ENCODE data around the gene ANKS1A. TPM values are rescaled to one million over a fixed set of nuclear protein-coding genes. Genes with fewer than 3 reads are reported as not detected.

ANKS1A gene
- total RNA-seq, 1 donor from 2014 or later = 7.3 TPM

DNA sequence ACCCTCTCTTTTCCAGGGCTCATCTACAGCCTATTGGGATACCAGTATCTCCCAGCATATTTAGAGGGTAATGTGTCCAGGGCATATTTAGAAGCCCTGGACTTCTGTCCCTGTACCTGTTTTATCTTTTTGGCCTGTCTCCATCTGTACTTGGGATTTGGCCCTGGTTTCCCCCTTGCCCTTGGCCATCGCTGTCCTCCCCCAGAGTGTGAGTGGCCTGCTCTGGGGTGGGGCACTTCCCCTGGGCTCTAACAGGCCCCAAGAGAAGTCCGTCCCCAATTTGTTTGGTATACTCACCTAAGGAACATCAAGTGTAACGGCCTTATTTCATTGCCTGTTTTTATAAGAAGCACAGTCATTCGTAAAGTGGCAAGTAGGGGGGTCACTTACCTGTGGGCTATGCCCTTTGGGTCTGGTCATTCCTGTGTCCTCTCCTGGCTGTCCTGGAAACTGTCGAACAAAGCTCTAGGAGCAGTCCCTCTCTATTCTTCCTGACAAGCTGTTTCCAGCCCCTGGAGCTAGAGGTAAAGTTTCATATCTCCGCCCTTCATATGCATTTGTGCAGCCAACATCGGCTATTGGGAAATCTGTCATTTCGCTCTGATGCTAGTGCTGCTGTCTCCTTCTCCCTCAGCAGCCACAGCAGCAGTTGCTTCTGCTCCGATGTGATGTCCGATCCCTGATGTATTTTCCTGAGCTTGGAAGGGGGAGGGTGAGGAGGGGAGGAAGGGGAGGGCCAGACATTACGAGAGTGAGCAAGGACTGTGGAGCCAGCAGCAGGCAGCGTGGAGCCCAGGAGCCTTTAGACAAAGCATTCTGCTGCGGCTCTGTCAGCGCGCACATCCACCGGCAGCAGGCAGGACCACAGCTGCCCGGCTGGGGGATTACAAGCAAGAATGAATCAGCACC lies 168.6 kb downstream of the ANKS1A start:
- no peak for DNase-seq
- Mint-ChIP-seq H3K4me1 (peaks cover 3% of the 10 kb centered on the region), H3K36me3 (ENCODE audit: low read depth) (no peaks in the 10 kb centered on the region), H3K27ac (no peak overlapping the region), H3K4me3 (no peak overlapping the region), H3K9me3 (no peaks in the 10 kb centered on the region), H3K27me3 (no peaks in the 10 kb centered on the region)
- intact Hi-C loops (cut with micrococcal nuclease) = no loop called here

DNA sequence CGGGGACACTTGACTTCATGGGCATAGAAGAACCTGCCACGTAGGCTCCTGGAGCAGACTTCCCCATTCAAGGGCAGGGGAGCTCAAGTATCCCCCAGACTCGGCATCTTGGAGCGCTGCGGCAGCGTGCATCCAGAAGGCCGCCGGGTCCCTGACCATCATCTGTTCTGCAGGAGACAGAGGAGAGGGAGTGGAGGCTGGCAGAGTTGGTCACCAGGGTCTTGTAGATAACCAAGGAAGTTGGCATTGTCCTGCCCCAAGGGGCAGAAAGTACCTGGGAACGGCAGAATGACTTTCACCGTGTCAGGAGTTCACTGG lies 169.3 kb downstream of the ANKS1A start:
- H3K27ac Mint-ChIP-seq = no peak overlapping the region
- no peaks in the 10 kb centered on the region for H3K27me3 Mint-ChIP-seq
- H3K4me3 Mint-ChIP-seq = no peak overlapping the region
- no peaks in the 10 kb centered on the region for H3K36me3 Mint-ChIP-seq (ENCODE audit: low read depth)
- intact Hi-C loops (cut with micrococcal nuclease) = no loop called here
- peaks cover 8% of the 10 kb centered on the region for H3K4me1 Mint-ChIP-seq
- no peak for DNase-seq
- no peaks in the 10 kb centered on the region for H3K9me3 Mint-ChIP-seq

DNA sequence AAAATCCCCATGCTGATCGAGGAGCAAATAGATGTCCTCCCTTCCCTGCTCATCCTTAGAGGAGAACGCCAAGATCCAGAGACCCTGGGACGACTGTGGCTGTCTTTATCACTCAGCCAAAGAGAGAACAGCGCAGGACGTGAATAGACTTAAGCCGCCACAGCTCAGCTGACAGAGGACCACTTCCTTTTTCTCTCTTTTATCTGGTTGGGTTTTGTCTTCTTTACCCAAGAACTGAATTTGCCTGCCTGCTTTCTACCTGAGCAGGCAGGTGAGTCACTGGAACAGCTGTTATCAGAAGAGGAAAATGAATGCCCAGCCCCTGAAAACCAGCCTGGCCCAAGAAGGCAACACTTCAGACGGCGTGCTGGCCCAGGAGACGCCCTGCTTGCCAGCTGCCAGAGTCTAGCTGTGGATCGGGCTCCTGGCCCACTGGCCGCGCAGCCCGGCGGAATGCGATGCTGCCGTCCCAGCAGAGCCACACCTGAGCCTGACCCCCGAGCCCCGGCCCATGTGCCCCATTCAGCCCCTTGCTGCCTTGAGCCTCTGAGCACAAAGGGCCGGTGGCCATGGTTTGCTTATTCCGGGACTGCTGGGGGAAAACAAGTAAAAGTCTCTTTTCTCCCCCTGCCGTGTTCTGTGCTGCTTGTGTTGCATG lies 169.9 kb downstream of the ANKS1A start:
- no peak overlapping the region for H3K27ac Mint-ChIP-seq
- no peak overlapping the region for H3K4me3 Mint-ChIP-seq
- H3K36me3 Mint-ChIP-seq (ENCODE audit: low read depth) = no peaks in the 10 kb centered on the region

DNA sequence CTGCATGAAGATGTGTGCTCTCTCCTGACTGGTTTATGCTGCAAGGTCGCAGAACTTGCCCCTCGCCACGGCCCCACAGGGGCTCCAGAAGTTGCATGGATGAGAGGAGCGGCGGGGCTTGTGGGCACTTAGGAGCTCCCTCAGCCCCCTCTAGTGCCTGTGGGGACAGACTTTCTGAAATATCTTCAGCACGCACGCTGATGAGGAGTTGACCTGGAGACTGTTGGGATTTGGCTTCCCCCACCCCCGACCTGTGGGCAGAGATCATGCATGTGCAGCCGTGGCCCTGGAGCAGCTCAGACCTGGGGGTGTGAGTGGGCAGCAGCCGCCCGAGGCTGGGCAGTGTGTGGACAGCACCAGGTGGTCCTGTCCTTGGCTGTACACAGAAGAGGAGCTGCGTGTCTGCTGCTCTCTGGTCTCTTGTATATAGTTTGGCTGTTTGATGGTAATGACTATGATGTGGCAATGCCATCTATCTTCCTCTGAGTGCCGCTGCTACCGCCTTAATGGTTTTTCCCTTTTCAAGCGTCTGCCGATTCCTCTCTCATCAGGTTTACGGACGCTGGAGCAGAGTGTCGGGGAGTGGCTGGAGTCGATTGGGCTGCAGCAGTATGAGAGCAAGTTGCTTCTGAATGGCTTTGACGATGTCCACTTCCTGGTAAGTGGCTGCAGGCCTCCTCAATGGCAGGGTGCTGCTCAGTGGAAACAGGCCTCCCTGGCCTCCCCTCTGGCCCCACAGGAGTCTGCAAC lies 170.7 kb downstream of the ANKS1A start:
- Mint-ChIP-seq H3K4me3 (no peak overlapping the region), H3K27ac (no peak overlapping the region), H3K27me3 (no peaks in the 10 kb centered on the region), H3K36me3 (ENCODE audit: low read depth) (no peaks in the 10 kb centered on the region), H3K9me3 (no peaks in the 10 kb centered on the region), H3K4me1 (peaks cover 11% of the 10 kb centered on the region)
- intact Hi-C loops (cut with micrococcal nuclease) = no loop called here
- no peak for DNase-seq

More for the DNA sequence above, 169.9 kb downstream of the ANKS1A start:
- Mint-ChIP-seq H3K9me3 (no peaks in the 10 kb centered on the region), H3K4me1 (peaks cover 11% of the 10 kb centered on the region), H3K27me3 (no peaks in the 10 kb centered on the region)
- intact Hi-C loops (cut with micrococcal nuclease) = no loop called here
- no peak for DNase-seq

DNA sequence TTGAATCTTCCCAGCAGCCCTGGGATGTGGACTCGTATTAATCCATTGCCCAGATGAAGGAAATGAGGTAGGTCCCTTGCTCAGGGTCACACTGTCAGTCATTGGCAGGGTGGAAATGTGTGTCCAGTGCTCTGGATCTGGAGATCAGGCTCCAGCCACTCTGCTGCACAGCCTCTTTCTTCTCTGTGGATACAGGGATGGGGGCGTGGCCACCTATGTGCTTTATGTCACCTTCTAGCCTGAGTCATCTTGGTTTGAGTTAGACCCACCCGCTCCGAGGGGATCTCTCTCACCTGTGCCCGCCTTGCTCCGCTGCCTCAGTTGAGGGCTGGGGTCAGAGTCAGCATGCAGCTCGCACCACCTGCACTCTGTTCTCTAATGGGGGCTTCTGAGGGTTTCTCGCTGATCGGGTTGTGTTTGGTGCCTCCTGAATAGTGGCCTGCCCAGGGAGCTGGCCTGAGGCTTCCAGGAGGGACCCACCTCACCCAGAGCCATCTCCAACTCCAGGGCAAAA lies 172.1 kb downstream of the ANKS1A start:
- Mint-ChIP-seq H3K36me3 (ENCODE audit: low read depth) (no peaks in the 10 kb centered on the region), H3K4me3 (no peak overlapping the region), H3K4me1 (peaks cover 11% of the 10 kb centered on the region), H3K27ac (no peak overlapping the region), H3K27me3 (no peaks in the 10 kb centered on the region), H3K9me3 (no peaks in the 10 kb centered on the region)
- DNase-seq = no peak
- intact Hi-C loops (cut with micrococcal nuclease) = no loop called here

DNA sequence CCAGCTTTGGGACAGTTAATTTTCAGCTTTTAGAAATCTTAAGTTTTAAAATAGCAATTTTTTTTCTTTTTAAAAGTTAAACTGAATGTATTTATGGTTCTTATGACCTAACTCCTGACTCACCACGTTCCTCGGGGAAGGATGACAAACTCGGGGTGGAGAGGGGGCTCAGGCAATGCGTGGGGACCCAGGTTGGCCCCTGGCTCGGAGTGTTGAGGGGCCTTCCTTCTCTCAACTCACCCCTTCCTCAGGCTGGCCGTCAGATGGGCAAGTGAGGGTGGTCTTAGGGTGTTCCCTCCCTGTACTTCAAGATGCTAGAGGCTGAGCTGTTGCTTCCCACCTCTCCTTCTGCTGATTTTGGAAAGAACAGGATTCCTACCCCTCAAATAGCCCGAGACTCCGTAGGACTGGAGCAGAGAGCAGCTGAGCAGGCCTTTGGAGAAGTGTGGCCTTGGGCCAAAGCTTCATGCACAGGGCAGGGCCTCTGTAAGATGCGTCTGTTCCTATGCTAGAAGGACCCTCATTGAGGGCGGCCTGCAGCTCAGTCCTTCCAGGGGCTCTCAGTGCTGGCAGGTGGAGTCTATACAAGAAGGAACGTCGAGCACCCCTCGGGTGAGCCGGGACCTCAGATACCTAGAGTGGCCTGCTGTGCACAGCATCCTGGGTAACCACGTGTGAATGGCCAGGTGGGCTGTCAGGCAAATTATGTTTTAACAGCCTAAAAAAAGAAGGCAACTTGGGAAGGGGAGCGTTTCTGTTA lies 172.8 kb downstream of the ANKS1A start:
- no peaks in the 10 kb centered on the region for H3K36me3 Mint-ChIP-seq (ENCODE audit: low read depth)
- H3K4me1 Mint-ChIP-seq = peaks cover 11% of the 10 kb centered on the region
- no peaks in the 10 kb centered on the region for H3K27me3 Mint-ChIP-seq
- no peak overlapping the region for H3K27ac Mint-ChIP-seq
- no peak overlapping the region for H3K4me3 Mint-ChIP-seq
- no peak for DNase-seq
- intact Hi-C loops (cut with micrococcal nuclease) = no loop called here
- H3K9me3 Mint-ChIP-seq = no peaks in the 10 kb centered on the region

DNA sequence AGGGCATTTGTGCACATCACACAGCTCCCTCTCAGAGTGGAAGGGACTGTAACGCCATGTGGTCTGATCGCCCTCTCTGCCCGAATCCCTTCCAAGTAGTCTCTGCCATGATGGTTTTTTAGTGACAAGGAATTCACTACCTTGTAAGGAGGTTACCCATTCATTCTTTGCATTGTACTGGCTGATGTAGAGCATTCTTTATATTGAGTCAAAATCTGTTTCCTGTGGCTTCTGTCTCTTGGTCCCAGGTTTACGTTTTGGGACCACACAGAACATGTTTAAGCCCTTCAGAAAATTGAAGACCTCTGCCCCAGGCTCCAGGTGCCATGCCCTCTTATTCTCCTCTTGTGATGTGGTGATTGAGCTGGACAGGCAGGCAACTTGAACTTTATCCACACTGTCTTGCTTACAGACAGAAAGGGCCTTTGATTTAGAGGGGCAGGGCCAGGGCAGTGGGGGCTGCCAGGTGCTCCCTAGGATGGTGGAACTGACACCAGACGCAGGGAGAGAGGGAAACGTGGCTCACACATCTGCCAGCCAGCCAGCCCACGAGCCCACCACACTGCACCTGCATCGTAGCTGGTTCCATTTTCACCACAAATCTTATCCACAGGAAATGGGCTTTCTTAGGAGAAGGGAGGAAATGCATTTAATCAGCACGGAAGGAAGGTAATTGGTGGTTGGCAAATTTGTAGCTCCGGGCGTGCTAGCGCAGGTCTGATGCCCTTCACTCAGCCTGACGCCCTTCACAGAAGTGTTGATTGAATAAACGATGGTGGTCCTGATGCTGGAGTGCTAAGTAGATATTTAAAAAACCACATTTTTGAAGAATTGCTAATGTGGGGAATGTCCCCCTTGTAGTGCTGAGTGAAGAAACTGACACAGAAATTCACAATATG lies 173.9 kb downstream of the ANKS1A start:
- intact Hi-C loops (cut with micrococcal nuclease) = no loop called here
- no peak for DNase-seq
- H3K4me1 Mint-ChIP-seq = peaks cover 11% of the 10 kb centered on the region
- H3K9me3 Mint-ChIP-seq = no peaks in the 10 kb centered on the region
- no peak overlapping the region for H3K4me3 Mint-ChIP-seq
- no peaks in the 10 kb centered on the region for H3K27me3 Mint-ChIP-seq
- no peaks in the 10 kb centered on the region for H3K36me3 Mint-ChIP-seq (ENCODE audit: low read depth)
- no peak overlapping the region for H3K27ac Mint-ChIP-seq

DNA sequence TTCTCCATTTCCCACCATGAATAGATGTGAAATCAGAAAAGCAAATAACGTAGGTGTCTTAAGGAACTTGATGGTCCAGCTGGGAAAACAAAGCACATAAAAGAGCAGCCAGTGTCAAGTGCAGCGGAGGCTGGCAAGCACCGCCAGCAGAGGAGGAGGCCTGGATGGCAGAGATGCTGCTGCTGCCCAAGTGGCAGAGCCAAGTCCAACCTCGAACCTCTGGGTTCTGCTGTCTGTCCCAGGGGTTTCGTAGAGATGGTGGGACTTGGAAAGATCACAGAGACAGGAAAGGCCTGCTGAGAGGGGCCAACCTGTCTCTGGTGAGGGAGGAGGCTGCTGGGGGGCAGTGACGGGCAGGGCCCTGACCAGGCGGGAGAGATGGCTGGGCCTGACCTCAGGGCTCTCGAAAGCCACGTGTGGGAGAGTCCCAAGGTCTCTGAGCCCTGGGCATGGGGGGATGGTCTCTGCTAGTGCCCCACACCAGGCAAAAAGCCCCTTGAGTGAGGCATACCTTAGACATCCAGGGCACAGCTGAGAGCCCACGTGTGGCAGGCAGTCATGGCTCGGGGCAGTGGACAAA lies 174.7 kb downstream of the ANKS1A start:
- no peaks in the 10 kb centered on the region for H3K9me3 Mint-ChIP-seq
- DNase-seq = no peak
- no peaks in the 10 kb centered on the region for H3K36me3 Mint-ChIP-seq (ENCODE audit: low read depth)
- H3K27me3 Mint-ChIP-seq = no peaks in the 10 kb centered on the region
- no peak overlapping the region for H3K27ac Mint-ChIP-seq
- H3K4me3 Mint-ChIP-seq = no peak overlapping the region
- peaks cover 8% of the 10 kb centered on the region for H3K4me1 Mint-ChIP-seq
- intact Hi-C loops (cut with micrococcal nuclease) = no loop called here

DNA sequence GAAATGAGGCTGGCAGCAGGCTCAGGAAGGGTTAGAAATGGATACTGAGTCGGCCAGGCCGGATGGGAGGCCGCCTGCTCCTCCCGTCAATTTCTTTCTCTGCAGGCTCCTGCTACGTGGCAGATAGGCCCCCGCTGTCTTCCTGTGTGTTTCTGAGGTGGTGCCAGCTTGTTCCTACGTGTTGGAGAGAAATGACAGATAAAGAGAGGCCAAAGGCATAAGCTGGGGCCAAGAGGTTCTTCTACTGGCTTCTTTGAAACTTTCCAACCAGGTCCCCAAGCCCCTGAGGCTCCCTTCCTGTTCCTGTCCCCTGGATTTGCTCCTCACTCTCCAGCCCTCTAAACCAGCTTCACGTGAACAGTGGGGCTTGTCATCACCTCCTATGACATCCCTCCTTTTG lies 175.2 kb downstream of the ANKS1A start:
- no peak for DNase-seq
- no peaks in the 10 kb centered on the region for H3K27me3 Mint-ChIP-seq
- no peaks in the 10 kb centered on the region for H3K36me3 Mint-ChIP-seq (ENCODE audit: low read depth)
- peaks cover 8% of the 10 kb centered on the region for H3K4me1 Mint-ChIP-seq
- H3K9me3 Mint-ChIP-seq = no peaks in the 10 kb centered on the region
- intact Hi-C loops (cut with micrococcal nuclease) = no loop called here
- no peak overlapping the region for H3K27ac Mint-ChIP-seq
- no peak overlapping the region for H3K4me3 Mint-ChIP-seq

DNA sequence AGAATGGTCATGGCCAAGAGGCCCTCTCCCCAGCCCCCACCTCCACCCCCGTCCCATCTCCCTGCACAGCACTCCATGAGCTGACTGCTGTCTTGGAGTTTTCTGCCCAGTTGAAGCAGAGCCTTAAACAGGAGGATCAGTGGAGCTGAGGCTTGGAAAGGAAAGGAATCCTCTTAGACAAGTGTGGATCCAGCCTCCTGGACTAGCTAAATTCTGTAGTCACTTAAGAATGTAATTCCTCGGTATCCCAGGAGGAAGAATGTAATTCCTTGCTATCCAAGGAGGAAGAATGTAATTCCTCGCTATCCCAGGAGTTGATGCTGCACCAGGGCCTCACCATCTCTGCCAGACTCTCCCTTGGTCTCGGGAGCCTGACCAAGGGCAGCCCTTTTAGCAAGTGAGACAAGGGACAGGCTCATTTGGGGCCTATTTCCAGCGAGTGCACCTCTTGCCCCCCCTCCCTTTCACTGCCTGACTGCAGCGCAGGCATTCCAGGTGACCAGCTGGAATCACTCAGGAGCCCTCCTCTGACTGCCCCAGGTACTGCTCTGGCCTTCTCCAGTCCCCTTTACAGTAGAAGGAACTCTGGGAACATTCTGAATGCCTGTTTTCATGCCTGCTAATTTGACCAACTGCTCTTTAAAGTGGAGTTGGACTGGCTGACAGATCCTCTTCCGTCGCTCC lies 175.8 kb downstream of the ANKS1A start:
- intact Hi-C loops (cut with micrococcal nuclease) = no loop called here

DNA sequence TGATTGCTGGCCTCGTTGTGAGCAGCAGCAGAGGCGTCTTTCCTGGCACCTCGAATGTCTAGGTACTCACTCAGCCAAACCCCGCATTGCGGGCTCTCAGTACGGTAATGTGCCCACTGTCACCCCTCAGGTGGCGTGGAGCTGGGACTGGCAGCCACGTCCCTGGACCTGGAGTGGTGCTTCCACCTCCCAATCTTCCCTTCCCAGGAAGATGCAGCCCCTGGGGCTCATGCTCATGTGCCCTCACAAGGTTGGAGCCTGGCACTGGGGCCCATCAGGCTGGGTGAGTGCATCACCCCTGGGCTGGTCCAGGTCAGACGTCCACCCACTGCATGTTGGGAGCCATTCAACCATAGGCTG lies 176.4 kb downstream of the ANKS1A start:
- Mint-ChIP-seq H3K9me3 (no peaks in the 10 kb centered on the region), H3K27ac (no peak overlapping the region), H3K4me1 (peaks cover 8% of the 10 kb centered on the region), H3K4me3 (no peak overlapping the region), H3K27me3 (no peaks in the 10 kb centered on the region), H3K36me3 (ENCODE audit: low read depth) (no peaks in the 10 kb centered on the region)
- no peak for DNase-seq
- intact Hi-C loops (cut with micrococcal nuclease) = no loop called here

More for the DNA sequence above, 175.8 kb downstream of the ANKS1A start:
- peaks cover 8% of the 10 kb centered on the region for H3K4me1 Mint-ChIP-seq
- H3K4me3 Mint-ChIP-seq = no peak overlapping the region
- DNase-seq = no peak
- no peak overlapping the region for H3K27ac Mint-ChIP-seq
- H3K9me3 Mint-ChIP-seq = no peaks in the 10 kb centered on the region
- no peaks in the 10 kb centered on the region for H3K27me3 Mint-ChIP-seq
- H3K36me3 Mint-ChIP-seq (ENCODE audit: low read depth) = no peaks in the 10 kb centered on the region

DNA sequence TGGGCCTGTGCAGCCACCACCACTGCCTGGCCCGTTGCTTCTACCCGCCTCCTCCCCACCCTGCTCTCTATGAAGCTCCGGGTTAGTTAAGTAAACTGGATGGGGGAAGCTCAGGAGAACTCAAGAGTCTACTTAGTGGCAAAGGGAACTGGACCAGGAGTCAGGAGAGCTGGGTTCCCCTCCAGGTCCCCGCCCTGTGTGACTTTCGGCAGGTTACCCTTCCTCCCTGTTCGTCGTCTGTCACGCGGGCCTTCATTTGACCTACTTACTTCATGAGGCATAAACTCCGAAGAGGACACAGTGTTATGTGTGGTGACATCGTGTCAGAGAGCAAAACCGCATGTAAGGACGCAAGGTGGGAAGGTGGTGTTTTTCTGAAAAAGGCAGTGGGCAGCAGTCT lies 176.8 kb downstream of the ANKS1A start:
- intact Hi-C loops (cut with micrococcal nuclease) = no loop called here
- Mint-ChIP-seq H3K27ac (no peak overlapping the region), H3K27me3 (no peaks in the 10 kb centered on the region), H3K4me1 (peaks cover 8% of the 10 kb centered on the region), H3K4me3 (no peak overlapping the region), H3K36me3 (ENCODE audit: low read depth) (no peaks in the 10 kb centered on the region), H3K9me3 (no peaks in the 10 kb centered on the region)
- DNase-seq = no peak

Measured in activated CD4-positive, alpha-beta T cell treated with anti-CD3 and anti-CD28 coated beads, Interleukin-2, amount 10 ng/mL, durations not matched to agents 24 days and 14 days (primary cell).